AML-193 (cell line): ENCODE results near the gene PATJ.
"Not testable (repeated sequence)": the region's sequence is repeated elsewhere in the genome, so short reads cannot be mapped to it uniquely, and the experiment has no call there.

ENCODE experiments used
- DNase-seq, 2 experiments: peaks; one replicate each; lab custom pipeline; 2025; lab: John Stamatoyannopoulos, UW

PATJ gene

DNA sequence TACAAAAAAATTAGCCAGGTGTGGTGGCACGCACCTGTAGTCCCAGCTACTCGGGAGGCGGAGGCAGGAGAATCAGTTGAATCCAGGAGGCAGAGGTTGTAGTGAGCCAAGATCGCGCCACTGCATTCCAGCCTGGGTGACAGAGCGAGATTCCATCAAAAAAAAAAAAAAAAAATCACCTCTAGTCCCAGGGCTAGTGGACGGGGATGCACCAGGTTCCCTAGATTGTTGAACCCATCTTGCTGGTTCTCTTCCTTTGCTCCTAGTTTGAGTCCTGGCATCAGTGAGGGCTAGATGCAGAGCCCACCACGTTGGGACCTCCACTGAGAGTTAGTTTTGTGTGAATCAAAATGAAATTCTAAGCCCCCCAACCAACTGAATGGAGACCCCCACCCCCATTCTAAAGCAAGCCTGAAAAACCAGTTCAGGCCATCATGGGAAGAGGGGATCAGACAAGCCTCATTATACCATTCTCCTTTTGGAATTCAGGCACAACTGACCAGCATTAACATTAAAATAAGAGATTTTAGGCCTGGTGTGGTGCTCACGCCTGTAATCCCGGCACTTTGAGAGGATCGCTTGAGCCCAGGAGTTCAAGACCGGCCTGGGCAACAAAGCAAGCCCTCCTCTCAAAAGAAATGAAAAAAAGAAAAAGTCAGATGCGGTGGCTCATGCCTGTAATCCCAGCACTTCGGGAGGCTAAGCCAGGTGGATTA lies 434.5 kb downstream of the PATJ start:
- DNase-seq: no peak

DNA sequence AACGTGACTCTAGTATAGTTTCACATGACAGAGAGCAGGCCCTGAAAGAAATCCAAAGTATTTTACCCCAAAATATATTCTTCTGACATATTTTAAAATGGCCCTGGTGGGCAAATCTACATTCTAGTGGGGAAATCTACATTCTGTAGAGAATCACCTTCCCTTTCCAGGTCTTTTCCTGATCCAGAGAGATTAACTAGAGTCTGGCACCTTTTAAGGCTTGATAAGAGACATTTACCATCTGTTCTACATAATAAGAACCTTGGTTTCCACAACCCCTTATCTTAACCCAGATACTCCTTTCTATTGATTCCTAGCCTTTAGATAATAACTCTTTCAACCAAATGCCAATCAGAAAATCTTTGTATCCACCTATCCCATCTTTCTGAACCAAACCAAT lies 435.3 kb downstream of the PATJ start:
- no peak for DNase-seq

GRCh38 chr1:62178372-62178771 lies 436.1 kb downstream of the PATJ start:
- no peak for DNase-seq

DNA sequence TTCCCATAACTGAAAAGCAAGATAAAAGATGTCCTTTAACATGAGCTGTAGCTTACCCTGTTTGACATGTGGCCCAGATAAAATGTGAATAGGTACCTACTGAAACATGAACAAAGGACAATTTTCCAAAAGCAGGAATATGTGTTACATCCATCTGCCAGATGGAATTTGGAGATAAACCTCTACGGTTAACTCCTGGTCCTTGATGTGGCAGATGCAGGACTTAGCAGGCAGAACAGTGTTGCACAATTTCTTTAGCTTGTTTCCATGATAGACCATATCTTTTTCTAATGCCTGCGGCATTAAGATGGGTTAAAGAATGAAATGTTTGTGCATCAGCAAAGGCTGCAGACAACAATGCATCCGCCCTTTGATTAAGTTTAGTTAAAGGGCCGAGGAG lies 437.8 kb downstream of the PATJ start:
- DNase-seq: not testable (repeated sequence)

GRCh38 chr1:62180639-62181038 lies 438.4 kb downstream of the PATJ start:
- DNase-seq: no peak

DNA sequence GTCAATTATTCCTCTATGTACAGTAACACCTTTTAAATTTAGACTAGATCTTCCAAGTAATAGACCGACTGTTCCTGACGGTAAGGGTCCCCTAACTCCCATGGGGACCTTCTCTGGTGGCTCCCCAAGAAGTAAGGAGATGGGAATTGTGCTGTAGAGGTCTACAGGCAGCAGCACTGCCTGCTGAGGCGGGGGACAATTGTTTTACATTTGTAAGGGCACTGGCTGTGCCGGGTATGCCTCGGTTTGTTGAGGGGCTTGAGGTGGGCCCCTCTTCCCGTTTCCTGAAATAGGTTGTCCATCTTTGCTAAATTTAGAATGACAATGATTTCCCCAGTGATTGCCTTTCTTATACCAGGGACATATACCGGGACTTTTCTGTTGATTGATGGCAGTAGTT lies 439.3 kb downstream of the PATJ start:
- no peak for DNase-seq

DNA sequence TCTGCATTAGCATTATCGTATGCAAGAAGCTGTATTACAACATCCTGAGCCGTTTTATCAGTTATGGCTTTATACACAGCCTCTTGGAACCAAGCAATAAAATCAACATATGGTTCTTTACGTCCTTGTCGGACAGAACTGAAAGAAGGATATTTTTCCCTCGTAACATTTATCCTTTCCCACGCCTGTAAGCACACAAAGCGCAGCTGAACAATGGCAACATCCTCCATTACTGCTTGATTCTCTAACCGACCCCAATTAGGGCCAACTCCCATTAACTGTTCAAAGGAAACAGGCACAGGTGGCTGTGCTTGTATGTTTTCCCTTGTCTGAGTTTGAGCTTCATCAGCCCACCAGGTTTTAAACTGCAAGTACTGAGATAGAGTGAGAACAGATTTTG lies 439.9 kb downstream of the PATJ start:
- not testable (repeated sequence) for DNase-seq

DNA sequence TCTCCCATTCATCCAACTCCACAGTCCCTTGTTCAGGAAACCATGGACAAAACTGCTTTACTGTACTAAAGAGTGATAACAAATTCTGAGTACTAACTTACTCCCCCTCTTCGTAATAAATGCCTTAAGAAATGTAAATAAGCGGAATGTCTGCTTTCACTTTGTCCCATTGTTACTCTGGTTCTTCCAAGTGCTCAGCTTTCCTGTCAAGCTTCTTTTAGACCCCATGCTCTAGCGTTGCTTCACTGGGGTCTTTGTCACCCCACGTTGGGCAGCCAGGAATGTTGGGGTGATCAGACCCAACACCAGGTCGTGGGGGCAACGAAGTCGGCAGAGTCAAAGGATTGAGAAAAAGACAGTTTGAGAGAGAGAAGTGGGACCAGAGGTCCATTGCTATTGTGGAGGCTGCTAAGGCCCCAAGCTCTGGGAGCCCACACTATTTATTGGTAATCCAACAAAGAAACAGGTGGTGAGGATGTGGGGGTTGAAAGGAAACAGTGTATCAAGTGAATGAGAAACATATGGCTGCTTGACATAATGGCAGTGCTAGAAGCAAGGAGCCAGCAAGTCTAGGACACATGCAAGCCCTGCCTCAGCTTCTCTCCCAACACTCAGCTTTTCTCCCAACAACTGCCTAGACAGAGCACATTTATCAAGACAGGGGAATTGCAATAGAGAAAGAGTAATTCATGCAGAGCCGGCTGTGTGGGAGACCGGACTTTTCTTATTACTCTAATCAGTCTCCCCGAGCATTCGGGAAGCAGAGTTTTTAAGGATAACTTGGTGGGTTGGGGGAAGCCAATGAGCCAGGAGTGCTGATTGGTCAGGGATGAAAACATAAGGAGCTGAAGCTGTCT lies 441.1 kb downstream of the PATJ start:
- not testable (repeated sequence) for DNase-seq

- DNase-seq: no peak
Measured at GRCh38 chr1:62184336-62184735, 442.1 kb downstream of the PATJ start.

- not testable (repeated sequence) for DNase-seq
Measured at GRCh38 chr1:62185233-62185632, 443.0 kb downstream of the PATJ start.

- no peak for DNase-seq
Measured at GRCh38 chr1:62185677-62186076, 443.4 kb downstream of the PATJ start.

DNA sequence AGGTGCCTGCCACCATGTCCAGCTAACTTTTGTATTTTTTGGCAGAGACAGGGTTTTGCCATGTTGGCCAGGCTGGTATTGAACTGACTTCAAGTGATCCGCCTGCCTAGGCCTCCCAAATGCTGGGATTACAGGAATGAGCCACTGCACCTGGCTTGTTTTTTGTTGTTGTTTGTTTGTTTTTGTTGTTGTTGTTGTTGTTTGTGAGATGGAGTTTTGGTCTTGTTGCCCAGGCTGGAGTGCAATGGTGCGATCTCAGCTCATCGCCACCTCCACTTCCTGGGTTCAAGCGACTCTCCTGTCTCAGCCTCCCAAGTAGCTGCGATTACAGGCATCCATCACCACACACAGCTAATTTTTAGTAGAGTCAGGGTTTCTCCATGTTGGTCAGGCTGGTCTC lies 445.3 kb downstream of the PATJ start:
- no peak for DNase-seq

GRCh38 chr1:62188111-62188510 lies 445.8 kb downstream of the PATJ start:
- no peak for DNase-seq

GRCh38 chr1:62194651-62195544 lies 452.6 kb downstream of the PATJ start, which contains the start of gene L1TD1:
Gene L1TD1 (plus strand): TSS chr1:62194849. CDS start chr1:62206629, 11,780 bp downstream.
- no peak for DNase-seq

DNA sequence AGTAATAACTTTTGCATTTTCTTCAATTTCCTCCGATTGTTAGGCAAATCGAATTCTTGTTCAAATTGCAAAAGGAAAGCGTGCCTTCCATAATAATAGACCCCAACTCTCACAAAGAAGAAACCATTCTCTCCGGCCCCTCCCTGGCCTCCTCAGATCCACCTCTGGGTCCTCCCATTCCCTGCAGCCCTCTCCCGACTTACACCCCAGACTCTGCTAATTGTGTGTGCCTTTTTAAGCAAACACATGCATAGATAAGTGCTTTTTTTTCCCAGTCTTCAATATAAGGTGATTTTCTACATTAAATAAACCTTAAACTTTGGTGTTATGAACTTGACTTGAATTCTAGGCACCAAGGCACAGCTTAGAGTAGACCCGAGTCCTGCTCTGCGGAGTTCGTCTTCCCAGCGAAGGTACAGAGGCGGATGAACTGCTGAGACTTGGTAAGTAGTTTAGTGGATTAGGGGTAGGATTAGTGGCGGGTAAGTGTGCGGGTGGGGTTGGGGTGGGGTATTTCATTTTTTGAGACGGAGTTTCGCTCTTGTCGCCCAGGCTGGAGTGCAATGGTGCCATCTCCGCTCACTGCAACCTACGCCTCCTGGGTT lies 453.9 kb downstream of the PATJ start:
- no peak for DNase-seq

DNA sequence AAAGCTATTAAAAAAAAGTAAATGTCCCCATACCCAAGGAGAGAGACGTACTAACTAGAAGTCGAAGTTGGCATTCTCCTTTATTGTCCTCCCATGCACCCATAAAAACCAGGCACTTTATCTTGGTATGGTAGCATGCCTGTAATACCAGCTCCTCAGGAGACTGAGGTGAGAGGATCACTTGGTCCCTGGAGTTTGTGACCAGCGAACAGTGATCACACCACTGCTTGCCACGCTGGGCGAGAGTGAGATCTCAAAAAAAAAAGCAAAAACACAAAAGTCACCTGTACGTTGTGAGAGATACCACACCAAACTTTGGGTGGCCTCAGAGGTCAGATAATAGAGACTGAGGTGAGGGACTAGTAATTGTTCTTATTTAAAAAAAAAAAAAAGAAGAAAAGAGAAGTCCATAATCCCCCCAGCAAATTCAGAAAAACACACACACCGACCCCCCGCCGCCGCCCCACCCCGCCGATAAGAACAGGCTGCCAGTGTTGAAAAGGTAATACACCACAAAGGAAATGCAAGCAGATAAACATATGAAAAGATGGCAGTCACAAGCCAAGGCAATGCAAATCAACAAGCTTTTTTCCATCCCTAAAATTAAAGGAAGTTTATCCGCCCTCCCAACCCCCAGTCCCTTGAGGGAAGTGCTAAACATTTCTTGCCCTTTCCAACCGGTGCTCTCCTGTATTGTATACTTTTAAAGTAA lies 455.9 kb downstream of the PATJ start:
- DNase-seq: no peak

DNA sequence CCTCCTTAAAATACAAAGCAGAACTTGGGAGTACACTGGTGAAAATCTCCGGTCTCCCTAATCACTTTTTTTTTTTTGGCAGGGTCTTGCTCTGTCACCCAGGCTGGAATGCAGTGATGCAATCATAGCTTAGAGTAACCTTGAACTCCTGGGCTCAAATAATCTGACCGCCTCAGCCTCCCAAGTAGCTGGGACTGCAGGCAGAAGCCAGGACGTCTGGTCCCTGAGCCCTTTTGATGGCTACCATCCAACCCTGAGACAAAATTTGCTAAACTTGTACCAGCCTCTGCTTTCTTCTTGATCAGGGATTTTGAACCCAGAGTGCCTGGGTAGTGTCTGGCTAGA lies 456.5 kb downstream of the PATJ start:
- DNase-seq: no peak

- DNase-seq: no peak
Measured at GRCh38 chr1:62207187-62207586, 464.9 kb downstream of the PATJ start.

- no peak for DNase-seq
Measured at GRCh38 chr1:62208087-62208486, 465.8 kb downstream of the PATJ start.

DNA sequence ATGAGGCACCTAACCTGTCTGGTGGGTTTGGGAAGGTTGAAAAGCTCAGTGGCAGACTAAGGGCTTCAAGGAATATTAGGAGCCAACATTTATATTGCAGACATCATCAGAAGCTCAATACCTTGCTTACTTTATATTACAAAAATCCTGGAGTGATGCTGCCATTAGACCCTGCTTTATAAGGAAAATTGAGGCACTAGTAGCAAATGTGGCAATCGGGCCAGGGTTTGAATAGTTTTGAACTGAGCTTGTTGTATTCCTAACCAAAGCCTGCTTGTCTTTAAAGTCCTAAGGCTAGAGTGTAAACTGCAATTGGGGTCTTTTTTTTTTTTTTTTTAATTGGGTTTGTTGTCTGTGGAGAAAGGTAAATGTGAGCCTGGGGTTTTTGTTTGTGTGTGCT lies 466.7 kb downstream of the PATJ start:
- no peak for DNase-seq

DNA sequence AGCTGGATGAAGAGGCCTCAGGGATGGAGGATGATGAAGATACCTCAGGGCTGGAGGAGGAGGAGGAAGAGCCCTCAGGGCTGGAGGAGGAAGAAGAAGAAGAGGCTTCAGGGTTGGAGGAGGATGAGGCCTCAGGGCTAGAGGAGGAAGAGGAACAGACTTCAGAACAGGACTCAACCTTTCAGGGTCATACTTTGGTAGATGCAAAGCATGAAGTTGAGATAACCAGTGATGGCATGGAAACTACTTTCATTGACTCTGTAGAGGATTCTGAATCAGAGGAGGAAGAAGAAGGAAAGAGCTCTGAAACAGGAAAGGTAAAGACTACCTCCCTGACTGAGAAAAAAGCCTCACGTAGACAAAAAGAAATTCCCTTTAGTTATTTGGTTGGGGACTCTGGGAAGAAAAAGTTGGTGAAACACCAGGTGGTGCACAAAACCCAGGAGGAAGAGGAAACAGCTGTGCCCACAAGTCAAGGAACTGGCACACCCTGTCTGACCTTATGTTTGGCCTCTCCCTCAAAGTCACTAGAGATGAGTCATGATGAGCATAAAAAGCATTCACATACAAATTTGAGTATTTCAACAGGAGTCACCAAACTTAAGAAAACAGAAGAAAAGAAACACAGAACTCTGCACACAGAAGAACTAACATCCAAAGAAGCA lies 467.8 kb downstream of the PATJ start:
- no peak for DNase-seq
